ENCODE results near the gene LLGL2.

The LLGL2 gene

DNA sequence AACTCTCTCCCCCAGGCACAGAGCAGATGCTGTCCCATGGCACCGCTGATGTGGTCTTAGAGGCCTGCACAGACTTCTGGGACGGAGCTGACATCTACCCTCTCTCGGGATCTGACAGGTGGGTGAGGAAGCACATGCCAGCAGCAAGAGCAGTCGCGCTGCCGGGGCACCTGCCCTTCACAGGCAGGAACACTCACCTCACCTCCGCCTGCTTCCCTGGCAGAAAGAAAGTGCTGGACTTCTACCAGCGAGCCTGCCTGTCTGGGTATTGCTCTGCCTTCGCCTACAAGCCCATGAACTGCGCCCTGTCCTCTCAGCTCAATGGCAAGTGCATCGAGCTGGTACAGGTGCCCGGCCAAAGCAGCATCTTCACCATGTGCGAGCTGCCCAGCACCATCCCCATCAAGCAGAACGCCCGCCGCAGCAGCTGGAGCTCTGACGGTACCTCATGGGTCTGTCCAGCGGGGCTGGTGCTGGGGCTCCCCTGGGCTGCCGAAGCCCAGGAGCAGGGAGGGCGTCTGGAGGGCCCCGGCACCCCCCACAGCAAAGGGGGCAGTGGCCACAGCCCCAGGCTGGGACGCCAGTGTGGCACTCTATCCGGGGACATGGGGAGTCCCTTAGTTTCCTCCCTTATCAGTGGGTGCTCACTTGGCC lies 31.9 kb upstream of the LLGL2 start:
- ATAC-seq: no peak

DNA sequence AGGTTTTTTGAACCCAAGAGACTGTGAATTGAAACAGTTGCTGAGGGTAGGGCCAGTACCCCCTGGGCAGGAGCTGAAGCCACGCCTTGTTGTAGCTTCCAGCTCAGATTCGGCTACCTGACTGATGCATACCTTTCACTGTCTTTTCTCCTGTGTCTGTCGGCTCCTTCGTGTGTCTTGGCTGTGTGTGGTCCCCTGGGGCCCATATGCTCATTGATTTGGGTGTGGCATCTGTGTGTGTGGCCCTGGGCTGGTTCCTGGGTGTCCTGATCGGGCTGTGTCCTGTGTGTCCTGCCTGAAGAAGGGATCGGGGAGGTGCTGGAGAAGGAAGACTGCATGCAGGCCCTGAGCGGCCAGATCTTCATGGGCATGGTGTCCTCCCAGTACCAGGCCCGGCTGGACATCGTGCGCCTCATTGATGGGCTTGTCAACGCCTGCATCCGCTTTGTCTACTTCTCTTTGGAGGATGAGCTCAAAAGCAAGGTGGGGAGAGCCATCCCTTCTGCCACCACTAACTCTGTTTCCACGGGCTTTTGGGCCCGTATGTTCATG lies 31.1 kb upstream of the LLGL2 start:
- no peak for ATAC-seq

DNA sequence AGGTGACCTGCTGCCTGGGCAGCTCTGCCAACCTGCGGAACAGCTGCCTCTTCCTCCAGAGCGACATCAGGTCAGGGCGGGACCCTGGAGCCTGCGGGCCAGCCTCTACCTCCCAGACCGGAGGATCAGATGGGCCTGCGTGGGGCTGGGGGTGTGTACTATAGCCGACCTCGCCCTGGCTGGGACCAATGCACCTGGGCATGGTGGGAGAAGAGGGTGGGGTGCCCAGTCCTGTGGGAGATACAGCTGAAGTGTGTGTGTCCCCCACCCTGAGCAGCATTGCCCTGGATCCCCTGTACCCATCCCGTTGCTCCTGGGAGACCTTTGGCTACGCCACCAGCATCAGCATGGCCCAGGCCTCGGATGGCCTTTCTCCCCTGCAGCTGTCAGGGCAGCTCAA lies 29.5 kb upstream of the LLGL2 start:
- ATAC-seq: no peak

DNA sequence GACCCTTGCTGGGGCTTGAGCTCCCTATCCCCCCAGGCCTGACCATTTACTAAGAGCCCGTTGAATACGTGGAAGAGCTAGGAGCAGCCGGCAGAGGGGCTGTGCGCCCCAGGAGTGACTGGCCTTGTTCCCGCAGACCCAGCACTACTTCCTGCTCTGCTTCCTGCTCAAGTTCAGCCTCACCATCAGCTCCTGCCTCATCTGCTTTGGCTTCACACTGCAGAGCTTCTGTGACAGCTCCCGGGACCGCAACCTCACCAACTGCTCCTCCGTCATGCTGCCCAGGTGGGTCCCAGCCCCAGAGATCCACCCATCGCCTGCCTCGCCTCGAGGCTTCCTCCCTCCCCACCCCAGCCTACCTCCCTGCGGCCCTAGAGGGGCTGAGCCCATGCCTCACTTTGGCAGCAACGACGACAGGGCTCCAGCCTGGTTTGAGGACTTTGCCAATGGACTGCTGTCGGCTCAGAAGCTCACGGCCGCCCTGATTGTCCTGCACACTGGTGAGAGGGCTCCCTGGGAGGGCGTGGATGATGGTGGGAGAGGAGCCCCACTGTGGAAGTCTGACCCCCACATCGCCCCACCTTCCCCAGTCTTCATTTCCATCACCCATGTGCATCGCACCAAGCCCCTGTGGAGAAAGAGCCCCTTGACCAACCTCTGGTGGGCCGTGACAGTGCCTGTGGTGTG lies 27.3 kb upstream of the LLGL2 start:
- no peak for ATAC-seq

DNA sequence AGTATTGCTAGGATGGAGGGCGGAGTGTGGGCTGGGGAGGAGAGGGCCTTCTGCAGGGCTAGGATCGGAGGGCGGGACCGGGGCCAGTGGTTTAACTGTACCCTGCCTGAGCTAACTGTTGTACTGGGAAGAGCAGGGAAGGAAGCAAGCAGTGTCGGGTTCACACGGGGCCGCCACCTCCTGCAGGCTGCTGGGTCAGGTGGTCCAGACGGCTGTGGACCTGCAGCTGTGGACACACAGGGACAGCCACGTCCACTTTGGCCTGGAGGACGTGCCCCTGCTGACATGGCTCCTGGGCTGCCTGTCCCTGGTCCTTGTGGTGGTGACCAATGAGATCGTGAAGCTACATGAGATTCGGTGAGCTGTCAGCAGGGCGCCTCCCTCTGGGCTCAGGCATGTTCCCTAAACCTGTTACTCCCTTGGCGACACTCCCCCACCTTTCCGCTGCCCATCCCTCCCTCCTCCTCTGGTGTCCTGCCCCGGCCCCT lies 26.7 kb upstream of the LLGL2 start:
- ATAC-seq: no peak

DNA sequence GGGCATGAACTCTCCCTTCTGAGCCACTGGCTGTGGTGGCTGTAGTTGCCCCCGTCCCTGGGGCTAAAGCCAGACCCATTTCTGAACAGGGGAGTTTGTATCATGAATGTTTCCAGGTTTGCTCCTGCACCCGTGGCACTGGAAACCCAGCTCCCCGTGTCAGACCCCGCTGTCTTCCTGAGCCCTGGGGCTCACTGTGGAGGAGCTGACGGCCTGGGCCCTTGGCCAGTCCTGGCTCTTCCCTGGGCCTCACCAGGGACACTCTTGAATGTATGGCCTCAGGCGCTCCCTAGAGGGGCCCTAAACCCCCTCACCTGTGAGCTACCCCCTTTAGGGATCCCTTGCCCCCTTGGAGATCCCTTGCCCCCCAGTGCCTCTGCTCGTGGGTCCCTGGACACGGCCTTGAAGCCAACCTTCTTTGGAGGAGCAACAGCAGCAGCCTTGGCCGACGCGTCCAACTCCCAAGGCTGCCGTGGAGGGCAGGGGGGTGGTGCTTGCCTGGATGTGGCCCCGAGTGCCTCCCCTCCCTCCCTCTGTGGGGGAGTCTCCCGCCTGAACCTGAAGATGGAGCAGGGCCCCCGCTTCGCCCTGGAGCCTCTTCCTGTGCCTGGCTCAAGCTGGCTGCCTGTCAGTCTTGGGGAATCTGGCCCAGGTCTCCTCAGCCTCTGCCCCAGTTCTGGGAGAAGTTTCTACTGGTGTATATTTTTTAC lies 26.0 kb upstream of the LLGL2 start:
- no peak for ATAC-seq

DNA sequence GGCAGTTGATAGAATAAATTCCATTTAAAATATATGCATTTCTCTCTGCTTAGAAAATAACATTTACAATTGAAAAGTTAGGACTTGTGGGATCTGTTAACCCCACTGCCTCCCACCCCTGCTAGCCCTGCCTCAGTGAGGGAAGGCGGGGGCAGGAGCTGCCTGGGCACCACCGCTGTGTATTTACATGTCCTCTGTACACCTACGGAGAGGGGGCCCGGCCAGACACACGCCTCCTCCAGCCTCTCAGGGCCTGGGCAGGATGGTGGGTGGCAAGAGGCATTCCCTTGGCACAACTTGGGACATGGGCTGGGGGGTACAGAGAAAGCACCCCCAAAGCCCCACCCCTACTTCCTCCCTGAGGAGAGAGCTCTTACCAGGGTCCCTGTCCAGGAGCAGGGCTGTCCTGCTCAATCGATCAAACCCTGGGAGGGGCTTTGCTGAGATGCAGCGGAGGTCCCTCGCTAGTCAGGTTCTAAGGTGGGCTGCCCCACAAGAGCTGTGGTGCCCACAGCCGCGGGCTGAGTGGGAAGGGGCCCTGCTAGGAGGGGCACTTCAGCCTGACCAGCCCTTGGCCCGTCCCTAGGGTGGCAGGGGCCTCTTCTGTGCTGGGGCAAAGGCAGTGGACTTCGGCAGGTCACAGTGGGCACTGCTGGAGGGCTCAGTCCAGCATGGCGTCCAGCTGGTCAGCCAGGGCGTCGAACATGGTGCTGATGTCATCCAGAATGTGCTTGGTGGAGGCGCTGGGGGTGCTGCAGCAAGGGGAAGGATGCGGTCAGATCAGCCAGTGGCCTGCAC lies 24.9 kb upstream of the LLGL2 start:
- ATAC-seq: no peak

DNA sequence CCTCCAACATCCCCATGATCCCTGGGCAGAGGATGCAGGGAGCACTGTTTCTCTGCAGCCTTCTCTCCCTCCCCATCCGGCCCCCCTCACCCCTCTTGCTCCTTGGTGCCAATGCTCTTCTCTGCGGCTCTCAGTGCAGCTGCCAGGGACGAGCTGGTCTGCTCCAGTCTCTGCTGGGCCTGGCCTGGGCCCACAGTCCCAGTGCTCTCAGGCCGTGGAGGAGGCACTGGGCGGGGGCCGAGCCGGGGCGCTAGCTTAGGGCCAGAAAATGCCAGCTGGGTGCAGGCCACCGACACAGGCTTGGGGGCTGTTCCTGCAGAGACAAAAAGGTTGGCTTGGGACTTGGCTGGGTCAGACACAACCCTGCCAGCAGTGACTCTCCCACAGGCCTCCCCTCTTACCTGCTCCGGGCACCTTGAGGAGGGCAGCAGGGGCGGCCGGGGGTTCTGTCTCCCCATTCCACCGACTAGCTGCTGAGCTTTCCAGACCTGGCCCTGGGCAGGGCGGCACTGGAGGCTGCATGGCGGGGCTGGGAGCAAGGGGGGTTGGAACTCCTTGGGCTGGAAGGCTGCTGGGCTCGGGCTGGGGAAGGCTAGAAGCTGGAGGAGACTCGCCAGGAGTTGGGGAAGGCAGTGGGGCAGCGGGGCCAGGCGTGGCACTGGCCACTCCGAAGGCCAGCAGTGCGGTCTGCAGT lies 24.0 kb upstream of the LLGL2 start:
- ATAC-seq: no peak

DNA sequence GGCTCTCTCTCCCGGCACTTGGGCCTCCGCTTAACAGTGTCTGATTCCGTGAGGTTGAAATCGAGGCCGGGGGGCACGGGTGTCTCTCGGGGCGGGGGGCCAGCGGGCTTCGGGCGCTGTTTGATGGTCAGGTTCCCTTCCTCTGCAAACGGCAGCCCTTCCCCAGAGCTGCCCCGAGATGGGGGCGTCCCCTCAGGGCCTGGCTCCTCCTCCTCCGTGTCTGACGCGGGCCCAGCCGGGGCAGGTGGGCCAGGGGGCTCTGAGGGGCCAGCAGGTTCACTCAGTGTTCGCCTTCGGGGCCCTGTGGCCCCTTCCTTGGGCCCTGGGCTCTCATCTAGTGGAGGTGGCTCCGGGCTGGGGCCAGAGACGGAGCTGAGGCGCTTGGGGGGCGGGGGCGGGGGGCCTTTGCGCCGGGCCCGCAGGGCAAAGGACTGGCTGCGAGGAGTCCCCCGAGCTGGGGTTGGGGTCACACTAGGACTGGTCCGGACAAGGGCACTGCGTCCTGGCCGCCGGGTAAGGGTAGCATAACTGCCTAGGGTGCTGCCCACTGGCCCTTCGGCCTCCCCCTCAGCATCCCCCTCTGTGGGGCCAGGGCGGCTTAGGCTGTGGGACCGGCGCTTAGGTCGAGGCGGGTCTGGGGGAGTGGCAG lies 23.3 kb upstream of the LLGL2 start:
- ATAC-seq: no peak

DNA sequence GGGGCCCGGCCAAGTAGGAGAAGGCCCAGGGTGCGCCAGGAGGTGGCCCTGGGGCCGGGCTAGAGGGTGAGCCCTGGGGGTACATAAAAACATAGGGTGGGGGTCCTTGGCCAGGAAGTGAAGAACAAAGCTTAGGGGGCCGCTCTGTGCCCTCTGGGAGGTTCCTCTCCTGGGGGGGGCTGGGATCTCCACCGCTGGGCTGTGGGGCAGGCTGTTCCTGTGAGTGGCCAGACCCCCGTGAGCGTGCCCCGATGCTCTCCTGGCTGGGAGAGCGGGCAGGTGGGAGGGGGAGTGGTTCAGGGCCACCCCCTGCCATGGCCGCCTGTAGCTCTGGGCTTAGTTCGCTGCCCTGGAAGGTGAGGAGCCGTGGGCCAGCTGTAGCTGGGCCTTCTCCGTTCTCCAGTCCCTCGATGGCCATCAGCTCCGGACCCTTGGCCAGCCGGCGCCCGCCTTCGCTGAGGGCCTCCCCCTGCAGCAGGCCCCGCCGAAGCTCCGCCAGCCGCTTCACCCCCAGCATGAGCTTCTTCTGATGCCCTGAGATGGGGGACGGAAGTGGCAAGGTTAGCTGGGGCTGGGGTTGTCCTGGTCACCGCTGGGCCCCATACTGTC lies 22.7 kb upstream of the LLGL2 start:
- no peak for ATAC-seq

DNA sequence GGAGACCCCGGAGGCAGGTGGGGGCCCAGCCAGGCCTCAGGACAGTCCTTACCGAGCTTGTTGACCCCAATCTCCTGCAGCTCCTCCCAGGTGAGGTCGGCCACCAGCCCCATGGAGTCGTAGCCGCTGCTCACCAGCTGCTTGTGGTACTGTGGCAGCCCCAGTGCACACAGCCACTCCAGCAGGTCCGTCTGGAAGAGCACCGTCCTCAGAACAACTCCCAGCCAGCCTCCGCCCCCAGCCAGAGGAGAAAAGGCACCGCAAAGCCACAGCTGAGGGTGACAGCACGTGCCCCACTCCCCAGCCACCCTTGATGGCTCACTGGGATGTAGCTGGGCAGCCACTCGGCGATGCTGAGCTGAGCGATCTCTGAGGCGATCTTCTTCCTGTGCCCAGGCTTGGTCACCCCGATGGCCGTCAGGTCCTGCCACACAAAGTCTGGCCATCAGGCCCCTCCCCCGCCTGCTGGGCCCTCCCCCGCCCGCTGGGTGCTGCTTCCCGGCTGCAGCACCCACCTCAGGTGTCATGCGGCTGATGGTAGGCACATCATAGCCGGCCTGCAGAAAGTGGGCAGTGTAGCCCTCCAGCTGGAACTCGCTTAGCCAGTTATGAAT lies 22.1 kb upstream of the LLGL2 start:
- ATAC-seq: no peak

DNA sequence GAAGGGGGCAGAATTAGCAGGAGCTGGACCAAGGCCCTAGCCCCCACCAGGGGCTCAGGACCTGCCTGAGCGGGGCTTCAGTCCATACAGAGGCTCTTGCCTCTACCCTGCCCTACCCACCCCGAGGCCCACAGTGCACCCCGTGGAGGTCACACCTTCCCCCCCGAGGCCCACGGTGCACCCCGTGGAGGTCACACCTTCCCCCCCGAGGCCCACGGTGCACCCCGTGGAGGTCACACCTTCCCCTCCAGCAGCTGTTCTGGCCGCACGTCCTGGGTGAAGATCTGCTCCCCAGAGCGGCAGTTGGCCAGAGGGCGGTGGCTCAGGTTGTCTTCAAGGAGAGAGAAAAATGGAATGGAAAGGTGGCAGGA lies 21.5 kb upstream of the LLGL2 start:
- ATAC-seq: no peak

DNA sequence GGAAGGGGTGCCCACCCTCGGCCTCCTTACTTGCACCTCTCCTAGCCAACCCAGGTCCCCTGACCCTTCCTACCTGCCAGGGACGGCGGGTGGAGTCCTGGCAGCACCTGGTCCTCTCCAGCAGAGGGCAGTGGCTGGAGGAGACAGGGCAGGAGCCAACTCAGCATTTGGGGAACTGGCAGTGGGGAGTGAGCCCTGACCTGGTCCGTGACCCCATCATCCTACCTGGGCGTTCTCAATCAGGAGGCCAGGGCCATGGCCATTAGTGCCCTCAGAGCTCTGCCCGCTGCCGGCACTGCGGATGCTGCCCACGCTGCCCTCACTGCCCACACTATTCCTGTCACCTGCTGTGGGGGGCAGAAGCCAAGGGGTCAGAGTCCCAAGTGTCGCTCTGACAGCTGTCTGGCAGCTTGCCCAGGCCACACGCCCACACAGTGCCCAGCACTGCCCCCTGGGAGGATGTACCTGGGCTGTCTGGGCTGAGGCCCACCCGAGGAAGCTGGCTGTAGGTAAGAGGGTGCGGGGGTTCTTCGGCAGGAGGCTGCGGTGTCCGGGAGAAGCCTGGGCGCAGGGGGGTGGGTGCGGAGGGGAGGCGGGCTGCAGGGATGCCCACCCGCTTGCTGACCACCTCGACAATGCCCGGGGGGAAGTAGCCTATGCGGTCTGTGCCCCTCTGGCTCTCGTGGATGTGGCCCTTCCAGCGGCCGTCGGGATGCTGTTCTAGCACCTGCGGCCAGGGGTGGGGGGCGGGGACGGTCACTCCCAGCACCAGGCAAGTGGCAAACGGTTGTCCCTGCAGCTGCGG lies 20.9 kb upstream of the LLGL2 start:
- ATAC-seq: peak in 1 of 2 donors; percentile 55

DNA sequence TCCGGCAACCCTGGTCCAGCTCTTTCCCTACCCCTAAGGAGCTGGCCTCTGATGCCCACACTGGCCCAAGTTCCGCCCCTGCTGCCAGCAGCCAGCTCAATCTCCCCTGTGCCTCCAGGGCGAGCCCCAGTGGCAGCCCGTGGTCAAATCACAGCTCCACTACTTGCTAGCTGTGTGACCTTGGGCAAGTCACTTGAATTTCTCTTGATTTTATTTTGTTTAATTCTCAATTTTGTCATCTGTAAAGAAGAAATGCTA lies 20.4 kb upstream of the LLGL2 start:
- no peak for ATAC-seq

DNA sequence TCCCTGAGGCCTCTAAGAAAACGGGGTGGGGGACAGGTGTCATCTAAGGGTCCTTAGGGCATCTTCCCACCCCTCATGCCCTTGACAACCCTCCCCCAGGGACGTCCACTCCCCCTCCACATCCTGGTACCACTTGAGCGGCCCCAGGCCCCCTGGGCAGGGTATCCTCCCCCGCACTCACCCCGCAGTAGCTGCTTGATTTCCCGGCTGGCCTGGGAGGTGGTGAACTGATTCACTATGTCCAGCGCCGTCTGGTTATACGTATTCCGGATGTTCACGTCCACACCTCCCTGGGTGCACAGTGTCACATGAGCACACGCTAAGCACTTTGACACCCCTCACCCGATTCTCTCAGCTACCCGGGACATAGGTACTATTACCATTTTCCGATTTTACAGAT lies 19.9 kb upstream of the LLGL2 start:
- ATAC-seq: no peak

DNA sequence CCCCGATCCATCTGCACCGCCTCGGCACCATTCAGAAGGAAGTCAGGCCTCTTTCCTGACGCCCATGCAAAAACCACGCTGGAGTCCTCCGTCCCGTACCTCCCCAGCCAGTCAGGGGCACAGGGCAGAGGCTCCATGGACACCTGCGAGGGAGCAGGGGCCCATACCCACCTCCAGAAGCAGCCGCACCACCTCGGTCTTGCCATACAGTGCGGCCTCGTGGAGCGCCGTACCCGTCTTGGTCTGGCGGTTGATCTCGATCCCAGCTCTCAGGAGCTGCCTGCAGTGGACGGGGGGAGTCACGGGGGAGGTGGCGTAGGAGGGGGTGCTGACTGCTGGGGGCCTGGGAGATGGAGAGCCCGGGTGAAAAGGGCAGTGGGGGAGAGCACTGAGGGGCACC lies 19.4 kb upstream of the LLGL2 start:
- no peak for ATAC-seq

DNA sequence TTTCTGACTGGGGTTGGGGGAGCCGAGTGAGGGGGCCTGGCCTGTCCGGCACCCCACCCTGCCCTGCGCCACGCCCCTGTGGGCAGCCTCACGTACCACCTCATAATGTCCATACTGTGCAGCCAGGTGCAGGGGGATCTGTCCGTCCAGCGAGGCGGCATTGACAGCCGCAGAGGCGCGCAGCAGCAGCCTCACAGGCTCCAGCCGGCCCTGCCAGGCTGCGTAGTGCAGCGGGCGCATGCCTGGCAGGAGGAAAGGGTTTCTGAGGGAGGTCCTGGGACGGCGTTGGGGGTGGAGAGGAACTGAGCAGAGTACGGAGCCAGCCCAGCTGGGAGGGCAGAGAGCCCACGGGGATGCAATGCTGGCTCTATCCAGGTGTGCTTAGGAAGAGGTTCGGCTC lies 18.6 kb upstream of the LLGL2 start:
- no peak for ATAC-seq

DNA sequence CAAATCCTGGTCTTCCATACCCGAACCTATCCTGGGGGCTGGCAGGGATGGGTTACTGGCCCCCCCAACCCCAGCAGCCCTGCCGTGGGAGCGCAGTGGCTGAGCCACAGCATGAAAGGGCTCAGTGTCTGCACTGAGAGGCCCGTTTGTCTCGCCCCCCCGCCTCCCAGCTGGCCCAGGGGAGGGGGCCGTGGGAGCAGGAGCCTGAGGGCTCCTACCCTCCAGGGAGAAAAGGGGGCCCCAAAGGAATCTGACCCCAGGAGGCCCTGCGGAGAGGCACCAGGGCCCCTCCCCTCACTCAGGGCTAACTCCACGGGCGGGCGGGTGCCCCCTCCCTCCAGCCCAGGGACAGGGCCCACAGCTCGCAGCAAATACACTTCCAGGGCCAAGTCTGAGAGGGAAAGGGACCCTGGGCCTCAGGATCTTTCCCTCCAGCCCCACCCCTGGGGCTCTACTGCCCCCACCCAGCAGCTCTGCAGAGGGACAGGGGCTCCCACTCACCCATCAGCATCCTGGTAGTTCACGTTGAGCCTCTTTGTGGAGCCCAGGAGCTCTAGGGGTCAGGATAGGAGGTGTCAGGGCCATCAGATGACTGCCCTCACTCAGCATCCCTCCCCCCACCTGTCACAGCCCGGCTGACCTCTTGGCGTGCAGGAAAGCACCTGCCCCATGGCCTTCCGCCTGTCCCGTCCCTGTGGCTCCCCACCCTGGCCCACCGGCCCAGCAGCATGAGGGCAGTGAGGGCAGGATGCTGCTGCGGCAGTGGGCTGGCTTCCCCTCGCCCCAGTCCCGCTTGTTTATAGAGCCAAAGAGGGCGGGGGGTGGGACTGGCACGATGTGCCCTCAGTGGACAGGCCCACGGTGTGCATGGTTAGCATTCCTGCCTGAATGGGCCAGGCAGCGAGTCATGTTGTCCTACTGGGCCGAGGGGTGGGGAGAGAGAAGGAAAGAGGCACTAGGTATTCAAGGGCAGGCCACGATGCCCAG lies 17.5 kb upstream of the LLGL2 start:
- no peak for ATAC-seq

DNA sequence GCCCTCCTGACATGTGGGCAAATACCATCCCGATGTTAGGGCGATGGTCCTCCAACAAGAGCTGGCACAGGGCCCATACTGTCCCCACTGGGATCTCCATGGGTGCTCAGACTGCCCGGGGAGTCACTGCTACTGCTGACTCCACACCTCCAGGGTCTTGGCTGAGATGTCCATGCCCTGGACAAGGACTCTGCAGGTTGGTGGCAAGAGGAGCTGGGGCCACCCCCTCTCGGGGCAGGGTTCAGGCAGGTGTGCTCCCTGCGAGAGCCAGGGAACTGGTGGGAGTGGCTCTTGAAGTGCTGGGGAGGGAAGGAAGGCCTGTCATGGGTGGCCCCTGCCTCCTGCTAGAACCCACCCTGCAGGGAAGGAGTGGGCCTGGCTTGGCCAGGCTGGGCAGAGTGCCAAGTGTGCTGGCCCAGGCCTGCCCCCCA lies 16.6 kb upstream of the LLGL2 start:
- ATAC-seq: no peak
